Activated T-cell treated with anti-CD3 and anti-CD28 coated beads, Interleukin-2, amount 50 U/mL, for 72 hours (primary cell): ENCODE measurements around the gene SHISA7. TPM values are rescaled to one million over a fixed set of nuclear protein-coding genes. Genes with fewer than 3 reads are reported as not detected.
"Not testable (repeated sequence)": the region's sequence is repeated elsewhere in the genome, so short reads cannot be mapped to it uniquely, and the experiment has no call there.

Source experiments
- ATAC-seq, 2 donors: fragments of 150-1000 bp; cut with Tn5 transposase; replicated peaks in 1 of 2; 2 replicates each; pipeline ENCODE4 v1.10.0; 2021; ENCODE audit warnings: moderate library complexity in 2 of 2, mild to moderate bottlenecking in 1 of 2
- DNase-seq, 2 donors: peaks; one replicate each; pipeline ENCODE4 v3.0.0; 2021 to 2022; ENCODE audit warnings: mixed read lengths in 1 of 2
- H3K27ac Mint-ChIP-seq: one replicate; pipeline ENCODE4 v1.8.0; 2022; ENCODE audit warnings: mild to moderate bottlenecking, moderate library complexity, mixed read lengths
- H3K27me3 Mint-ChIP-seq: one replicate; pipeline ENCODE4 v1.8.0; 2022; ENCODE audit warnings: low read depth, mixed read lengths
- H3K36me3 Mint-ChIP-seq, 2 donors: one replicate each; pipeline ENCODE4 v1.8.0; 2022; ENCODE audit warnings: mixed read lengths in 2 of 2, mild to moderate bottlenecking in 1 of 2; ENCODE audit not compliant: insufficient read depth in 2 of 2
- H3K4me1 Mint-ChIP-seq: one replicate; pipeline ENCODE4 v1.8.0; 2022; ENCODE audit warnings: low read depth, mixed read lengths
- H3K4me3 Mint-ChIP-seq, 2 donors: one replicate each; pipeline ENCODE4 v1.8.0; 2022; ENCODE audit warnings: mild to moderate bottlenecking in 2 of 2, mixed read lengths in 2 of 2, moderate library complexity in 2 of 2
- H3K9me3 Mint-ChIP-seq, 2 donors: one replicate each; pipeline ENCODE4 v1.8.0; 2022; ENCODE audit warnings: mixed read lengths in 2 of 2
- total RNA-seq, 2 donors: library from RNA; stranded (reverse); gene quantifications; one replicate each; pipeline ENCODE4 v1.2.3, GENCODE V29; 2022

Gene SHISA7
- total RNA-seq, 2 donors from 2014 or later, result 0.17 TPM; not detected in 1

DNA sequence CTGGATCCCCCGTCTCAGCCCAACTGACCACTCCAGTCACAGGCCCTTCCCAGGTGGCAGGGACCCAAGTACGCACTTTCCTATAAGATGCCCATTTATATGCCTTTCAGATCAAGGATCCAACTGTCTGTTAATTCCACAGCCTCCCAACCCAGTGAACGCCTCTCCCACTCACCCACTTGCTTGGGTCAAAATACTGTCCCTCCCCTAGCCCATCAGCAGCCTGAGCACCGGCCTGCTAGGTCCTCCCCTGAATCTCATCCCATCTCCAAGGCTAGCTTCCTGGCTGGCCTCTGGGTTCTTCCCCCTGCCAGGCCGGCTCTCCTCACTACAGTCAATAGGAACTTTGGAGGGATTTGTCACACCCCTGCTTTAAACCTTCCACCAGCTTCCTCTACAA is 37.5 kb downstream of the SHISA7 start:
- peaks cover 40% of the 10 kb centered on the region for H3K4me1 Mint-ChIP-seq
- H3K4me3 Mint-ChIP-seq, result peak overlapping the region; percentile 88 to 95
- peaks cover 0 to 2% of the 10 kb centered on the region in 2 donors for H3K9me3 Mint-ChIP-seq
- H3K27ac Mint-ChIP-seq, result peak overlapping the region; percentile 89
- DNase-seq (no peak), ATAC-seq (no peak)
- H3K27me3 Mint-ChIP-seq, result no peaks in the 10 kb centered on the region
- peaks cover 21 to 30% of the 10 kb centered on the region in 2 donors for H3K36me3 Mint-ChIP-seq

- Mint-ChIP-seq H3K4me1 (peaks cover 54% of the 10 kb centered on the region), H3K4me3 (no peak overlapping the region), H3K9me3 (no peaks in the 10 kb centered on the region), H3K36me3 (peaks cover 19 to 25% of the 10 kb centered on the region in 2 donors), H3K27me3 (no peaks in the 10 kb centered on the region), H3K27ac (no peak overlapping the region)
- peak in 1 of 2 donors; percentile 1 for ATAC-seq
- DNase-seq, result no peak
Measured at GRCh38 chr19:55402509-55402908, 40.6 kb downstream of the SHISA7 start.

DNA sequence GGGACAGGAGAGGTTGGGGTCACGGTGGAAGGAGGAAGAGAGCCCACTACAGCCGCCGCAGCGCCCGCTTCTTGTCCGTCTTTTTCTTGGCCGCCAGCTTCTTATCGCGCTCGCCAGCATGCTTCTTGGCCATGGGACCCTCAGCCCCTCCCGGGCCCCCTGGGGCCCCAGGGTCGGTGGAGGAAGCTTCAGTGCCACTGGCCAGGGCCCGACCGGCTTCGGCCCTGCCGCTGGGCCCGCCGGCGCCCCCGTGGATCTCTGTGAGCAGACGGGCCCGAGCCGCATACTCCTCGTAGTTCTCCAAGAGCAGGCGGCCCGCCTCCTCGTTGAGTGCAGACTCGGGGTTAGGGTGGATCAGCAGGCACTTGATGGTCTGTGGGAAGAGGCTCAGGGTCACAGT is 41.7 kb downstream of the SHISA7 start:
- H3K27me3 Mint-ChIP-seq, ATAC-seq, H3K27ac Mint-ChIP-seq, H3K4me3 Mint-ChIP-seq, H3K9me3 Mint-ChIP-seq, DNase-seq: not testable (repeated sequence)
- peaks cover 15 to 20% of the 10 kb centered on the region in 2 donors for H3K36me3 Mint-ChIP-seq
- H3K4me1 Mint-ChIP-seq, result peaks cover 51% of the 10 kb centered on the region

GRCh38 chr19:55400281-55401087 is 42.6 kb downstream of the SHISA7 start:
- Mint-ChIP-seq H3K36me3 (peaks cover 7 to 11% of the 10 kb centered on the region in 2 donors), H3K9me3 (no peaks in the 10 kb centered on the region), H3K4me1 (peaks cover 42% of the 10 kb centered on the region), H3K27ac (no peak overlapping the region), H3K27me3 (no peaks in the 10 kb centered on the region), H3K4me3 (no peak overlapping the region)
- no peak for DNase-seq
- ATAC-seq, result peak in 1 of 2 donors; percentile 10

DNA sequence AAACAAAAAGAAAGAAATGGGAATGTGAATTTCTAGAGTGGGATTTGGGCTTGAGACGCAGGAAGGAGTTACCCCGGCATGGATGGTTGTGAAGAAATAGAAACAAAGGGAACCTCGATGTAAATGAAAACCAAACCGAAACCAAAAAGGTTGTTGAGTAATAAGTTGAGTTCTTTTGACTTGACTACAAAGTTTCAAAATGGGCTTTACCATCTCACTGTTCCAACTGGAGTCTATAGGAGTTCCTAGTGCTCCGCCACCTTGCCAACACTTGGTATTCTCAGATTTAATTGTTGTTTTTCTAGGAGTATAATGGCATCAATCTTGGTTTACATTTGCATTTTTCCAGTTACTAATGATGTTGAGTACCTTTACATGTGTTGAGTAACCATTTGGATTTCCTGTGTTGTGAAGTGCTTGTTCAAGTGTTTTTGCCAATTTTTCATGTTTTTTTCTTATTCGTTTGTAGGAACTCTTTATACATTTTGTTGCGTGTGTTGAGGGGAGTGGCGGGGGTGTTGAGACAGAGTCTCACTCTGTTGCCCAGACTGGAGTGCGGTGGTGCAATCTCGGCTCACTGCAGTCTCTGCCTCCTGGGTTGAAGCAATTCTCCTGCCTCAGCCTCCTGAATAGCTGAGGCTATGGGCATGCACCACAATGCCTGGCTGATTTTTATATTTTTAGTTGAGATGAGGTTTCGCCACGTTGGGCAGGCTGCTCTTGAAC is 44.7 kb downstream of the SHISA7 start:
- peaks cover 7 to 9% of the 10 kb centered on the region in 2 donors for H3K36me3 Mint-ChIP-seq
- DNase-seq (no peak), ATAC-seq (peak; percentile 39 to 61)
- H3K27me3 Mint-ChIP-seq, result no peaks in the 10 kb centered on the region
- peak overlapping the region; percentile 56 for H3K27ac Mint-ChIP-seq
- H3K4me3 Mint-ChIP-seq, result peak overlapping the region; percentile 46 to 69
- no peaks in the 10 kb centered on the region for H3K9me3 Mint-ChIP-seq
- H3K4me1 Mint-ChIP-seq, result peaks cover 37% of the 10 kb centered on the region

GRCh38 chr19:55392820-55393761 is 50.0 kb downstream of the SHISA7 start:
- ATAC-seq (peak in 1 of 2 donors; percentile 6), DNase-seq (no peak)
- Mint-ChIP-seq H3K36me3 (peaks cover 7 to 16% of the 10 kb centered on the region in 2 donors), H3K27ac (no peak overlapping the region), H3K27me3 (no peaks in the 10 kb centered on the region), H3K4me3 (no peak overlapping the region), H3K4me1 (peaks cover 30% of the 10 kb centered on the region), H3K9me3 (no peaks in the 10 kb centered on the region)

DNA sequence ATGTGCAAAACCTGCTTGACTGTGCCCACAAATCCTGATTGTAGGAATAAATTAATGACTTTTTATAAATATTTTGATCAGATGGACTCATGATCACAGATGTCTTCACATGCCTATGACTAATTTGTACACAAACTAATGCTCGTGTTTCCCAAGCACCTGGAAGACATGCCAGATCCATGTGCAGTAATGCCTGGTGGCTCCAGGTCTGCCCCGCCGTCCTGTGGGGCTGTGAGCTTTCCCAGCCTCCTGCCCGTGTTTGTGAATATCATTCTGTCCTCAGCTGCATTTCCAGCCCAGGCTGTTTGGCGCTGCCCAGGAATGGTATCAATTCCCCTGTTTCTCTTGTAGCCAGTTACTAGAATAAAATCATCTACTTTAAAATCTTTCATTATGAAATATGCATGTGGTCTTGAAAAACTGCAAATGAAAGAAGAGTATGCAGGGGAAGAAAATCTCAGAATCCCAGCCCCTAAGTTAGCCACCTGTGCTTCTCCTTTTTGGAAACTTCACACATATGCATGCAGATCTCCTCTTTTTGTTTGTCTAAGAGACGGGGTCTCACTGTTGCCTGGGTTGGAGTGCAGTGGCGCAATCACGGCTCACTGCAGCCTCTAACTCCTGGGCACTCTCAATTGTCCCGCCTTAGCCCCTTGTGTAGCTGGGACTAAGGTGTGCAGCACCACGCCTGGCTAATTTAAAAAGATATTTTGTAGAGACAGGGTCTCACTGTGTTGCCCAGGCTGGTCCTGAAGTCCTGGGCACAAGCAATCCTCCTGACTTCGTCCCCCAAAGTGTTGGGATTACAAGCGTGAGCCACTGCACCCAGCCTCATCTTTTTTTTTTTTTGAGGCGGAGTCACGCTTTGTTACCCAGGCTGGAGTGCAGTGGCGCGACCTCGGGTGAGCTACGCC is 51.1 kb downstream of the SHISA7 start:
- H3K27me3 Mint-ChIP-seq, result no peaks in the 10 kb centered on the region
- H3K27ac Mint-ChIP-seq, result no peak overlapping the region
- ATAC-seq (no peak), DNase-seq (no peak)
- H3K9me3 Mint-ChIP-seq, result no peaks in the 10 kb centered on the region
- H3K4me3 Mint-ChIP-seq, result no peak overlapping the region
- peaks cover 8 to 20% of the 10 kb centered on the region in 2 donors for H3K36me3 Mint-ChIP-seq
- peaks cover 36% of the 10 kb centered on the region for H3K4me1 Mint-ChIP-seq

DNA sequence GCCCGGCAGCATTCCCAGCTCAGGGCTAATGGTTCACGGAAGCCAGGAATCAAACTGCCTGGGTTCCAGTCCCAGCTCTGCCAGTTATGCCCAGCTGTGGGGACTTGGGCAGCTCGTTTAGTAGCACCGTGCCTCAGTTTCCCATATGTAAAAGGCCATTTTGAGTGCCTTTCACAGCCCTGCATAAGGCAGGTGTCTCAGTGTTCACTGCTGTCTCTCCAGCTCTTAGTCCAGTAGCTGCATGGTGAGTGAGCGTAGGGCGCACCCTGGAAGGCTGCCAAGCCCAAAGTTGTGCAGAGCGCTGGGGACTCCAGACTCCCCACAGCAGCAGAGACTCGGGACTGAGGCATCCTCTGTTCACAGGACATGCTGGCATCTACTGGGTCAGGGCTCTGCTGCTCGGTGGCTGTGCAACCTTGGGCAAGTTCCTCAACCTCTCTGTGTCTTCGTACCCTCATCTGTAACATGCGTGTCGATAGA is 51.9 kb downstream of the SHISA7 start:
- no peaks in the 10 kb centered on the region for H3K9me3 Mint-ChIP-seq
- H3K27me3 Mint-ChIP-seq, result no peaks in the 10 kb centered on the region
- no peak for DNase-seq
- ATAC-seq, result peak in 1 of 2 donors; percentile 10
- peaks cover 12 to 27% of the 10 kb centered on the region in 2 donors for H3K36me3 Mint-ChIP-seq
- peaks cover 43% of the 10 kb centered on the region for H3K4me1 Mint-ChIP-seq
- no peak overlapping the region for H3K27ac Mint-ChIP-seq
- no peak overlapping the region for H3K4me3 Mint-ChIP-seq

DNA sequence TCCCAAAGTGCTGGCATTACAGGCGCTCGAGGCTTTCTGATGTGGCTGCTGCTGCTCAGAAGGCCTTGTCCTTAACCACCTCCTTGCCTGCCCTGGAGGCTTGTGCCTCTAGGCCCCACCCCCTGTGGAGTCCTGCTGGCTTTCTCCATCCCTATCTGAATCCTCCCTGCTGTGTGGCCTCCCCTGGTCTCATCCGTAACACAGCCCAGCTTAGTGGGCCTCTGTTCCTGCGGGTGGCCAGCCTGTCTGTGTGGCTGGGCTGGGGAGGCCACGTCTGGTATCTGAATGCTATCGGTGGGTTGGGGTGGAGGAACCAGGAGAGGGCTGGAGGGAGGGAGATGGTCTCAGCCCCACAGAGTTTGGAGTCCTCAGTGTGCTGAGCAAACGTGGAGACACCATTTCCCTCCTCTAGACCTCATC is 52.6 kb downstream of the SHISA7 start:
- Mint-ChIP-seq H3K4me3 (no peak overlapping the region), H3K9me3 (no peaks in the 10 kb centered on the region), H3K4me1 (peaks cover 46% of the 10 kb centered on the region), H3K36me3 (peaks cover 15 to 32% of the 10 kb centered on the region in 2 donors), H3K27ac (no peak overlapping the region), H3K27me3 (no peaks in the 10 kb centered on the region)
- DNase-seq, result no peak
- no peak for ATAC-seq

- Mint-ChIP-seq H3K4me3 (peak overlapping the region in 1 of 2 donors; percentile 55), H3K27ac (peak overlapping the region; percentile 92), H3K4me1 (peaks cover 50% of the 10 kb centered on the region), H3K27me3 (no peaks in the 10 kb centered on the region), H3K9me3 (no peaks in the 10 kb centered on the region), H3K36me3 (peaks cover 15 to 32% of the 10 kb centered on the region in 2 donors)
- no peak for DNase-seq
- ATAC-seq, result no peak
Measured at GRCh38 chr19:55389386-55390317, 53.4 kb downstream of the SHISA7 start.
